ENCODE data around the gene P2RY13. TPM values are rescaled to one million over a fixed set of nuclear protein-coding genes. Genes with fewer than 3 reads are reported as not detected.

The P2RY13 gene
- total and polyA plus RNA-seq, 2 of the 4 experiments (the other 2 are of a cell fraction): not detected

DNA sequence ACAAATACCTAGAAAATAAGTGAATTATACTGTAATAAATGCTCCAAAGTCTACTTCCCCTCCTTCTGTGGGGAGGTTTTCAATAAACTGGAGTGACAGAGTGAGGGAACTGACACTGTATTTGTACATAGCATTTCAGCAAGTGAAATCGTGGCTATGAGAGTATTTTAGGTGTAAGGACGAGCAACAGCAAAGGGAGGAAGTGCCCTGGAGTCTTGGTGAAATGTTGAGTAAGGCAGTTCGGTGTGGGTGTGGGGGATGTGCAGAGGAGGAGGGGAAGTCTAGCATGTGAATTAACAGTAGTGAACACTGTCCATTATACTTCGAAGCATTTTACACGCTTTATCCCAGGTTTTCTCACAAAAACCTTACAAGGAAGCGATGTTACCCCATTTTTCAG, 18.1 kb upstream of the P2RY13 start:
- H3K4ac ChIP-seq (ENCODE audit: low read depth, low read length): no peak overlapping the region
- H3K14ac ChIP-seq (replicated peaks; ENCODE audit: low read depth, low read length): 0 out of 2 replicates have a peak overlapping the region, but pooled peaks have one; percentile 35
- H3K9ac ChIP-seq (ENCODE audit: low read depth, low read length): no peak overlapping the region
- H2BK20ac ChIP-seq (ENCODE audit: low read depth, low read length): peak overlapping the region; percentile 57; the same call in 1 of the 2 replicates
- H4K20me1 ChIP-seq (ENCODE audit: insufficient read depth, low read length): no peaks in the 10 kb centered on the region
- no peak overlapping the region for H2AK9ac ChIP-seq (replicated peaks; ENCODE audit: low read depth, low read length, poor library complexity)
- POLR2A ChIA-PET (ENCODE audit: unreplicated experiment): no interaction called here
- H3K56ac ChIP-seq (ENCODE audit: extremely low read depth, insufficient read depth, low read length): no peak overlapping the region
- dilution Hi-C loops (cut with HindIII; ENCODE audit: low sequenced_read_pairs, unreplicated experiment): no loop called here
- no peaks in the 10 kb centered on the region for H3K79me1 ChIP-seq (ENCODE audit: low read depth in 1 of 2, low read length in 2 of 2)
- H3K27ac ChIP-seq (ENCODE audit: insufficient read depth, low read length): no peak overlapping the region
- TF ChIP-seq RFX5 (IDR thresholded peaks at IDR 0.05; ENCODE audit: low read depth, low read length) (no peak), MAZ (IDR thresholded peaks at IDR 0.05; ENCODE audit: borderline replicate concordance, low read depth, low read length) (no peak), RAD21 (IDR thresholded peaks at IDR 0.05; ENCODE audit: low read length) (no peak), SMC3 (IDR thresholded peaks at IDR 0.05; ENCODE audit: low read depth, low read length) (no peak), MAFK (IDR thresholded peaks at IDR 0.05; ENCODE audit: low read depth, low read length) (no peak), POLR2A (IDR thresholded peaks at IDR 0.05; ENCODE audit: low read depth, low read length) (no peak), CHD1 (IDR thresholded peaks at IDR 0.05; ENCODE audit: low read depth, low read length) (no peak), MXI1 (IDR thresholded peaks at IDR 0.05; ENCODE audit: borderline replicate concordance, low read depth, low read length) (no peak), CEBPB (IDR thresholded peaks at IDR 0.05; ENCODE audit: low read depth, low read length) (no peak), FOS (IDR thresholded peaks at IDR 0.05; ENCODE audit: low read depth, low read length) (no peak)
- TF ChIP-seq, protein P1, sequence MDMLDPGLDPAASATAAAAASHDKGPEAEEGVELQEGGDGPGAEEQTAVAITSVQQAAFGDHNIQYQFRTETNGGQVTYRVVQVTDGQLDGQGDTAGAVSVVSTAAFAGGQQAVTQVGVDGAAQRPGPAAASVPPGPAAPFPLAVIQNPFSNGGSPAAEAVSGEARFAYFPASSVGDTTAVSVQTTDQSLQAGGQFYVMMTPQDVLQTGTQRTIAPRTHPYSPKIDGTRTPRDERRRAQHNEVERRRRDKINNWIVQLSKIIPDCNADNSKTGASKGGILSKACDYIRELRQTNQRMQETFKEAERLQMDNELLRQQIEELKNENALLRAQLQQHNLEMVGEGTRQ (IDR thresholded peaks at IDR 0.05; ENCODE audit: low read depth, low read length): no peak
- TF ChIP-seq, protein P2, sequence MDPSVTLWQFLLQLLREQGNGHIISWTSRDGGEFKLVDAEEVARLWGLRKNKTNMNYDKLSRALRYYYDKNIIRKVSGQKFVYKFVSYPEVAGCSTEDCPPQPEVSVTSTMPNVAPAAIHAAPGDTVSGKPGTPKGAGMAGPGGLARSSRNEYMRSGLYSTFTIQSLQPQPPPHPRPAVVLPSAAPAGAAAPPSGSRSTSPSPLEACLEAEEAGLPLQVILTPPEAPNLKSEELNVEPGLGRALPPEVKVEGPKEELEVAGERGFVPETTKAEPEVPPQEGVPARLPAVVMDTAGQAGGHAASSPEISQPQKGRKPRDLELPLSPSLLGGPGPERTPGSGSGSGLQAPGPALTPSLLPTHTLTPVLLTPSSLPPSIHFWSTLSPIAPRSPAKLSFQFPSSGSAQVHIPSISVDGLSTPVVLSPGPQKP (IDR thresholded peaks at IDR 0.05; ENCODE audit: borderline replicate concordance, low read depth, low read length): no peak
- CTCF ChIA-PET: no interaction called here
- H2AFZ ChIP-seq (replicated peaks; ENCODE audit: low read length, poor library complexity): no peak overlapping the region
- H3K36me3 ChIP-seq (ENCODE audit: control insufficient read depth, insufficient read depth, low read length): no peaks in the 10 kb centered on the region
- no peaks in the 10 kb centered on the region for H3K27me3 ChIP-seq (ENCODE audit: control insufficient read depth, insufficient read depth, low read length)
- H2AK5ac ChIP-seq (ENCODE audit: low read depth, low read length): peak overlapping the region; percentile 33; the same call in 1 of the 2 replicates
- peak overlapping the region; percentile 15; the same call in 2 of the 3 replicates for H2BK15ac ChIP-seq (ENCODE audit: low read depth, low read length)
- H3K4me1 ChIP-seq (ENCODE audit: control insufficient read depth, insufficient read depth, low read length): peaks cover 3% of the 10 kb centered on the region; the same call in 1 of the 2 replicates
- no peak overlapping the region for H3K23ac ChIP-seq (ENCODE audit: low read depth, low read length)
- no peaks in the 10 kb centered on the region; the same call in 1 of the 2 replicates for H3K9me1 ChIP-seq (ENCODE audit: insufficient read depth, low read length)
- H3K4me2 ChIP-seq (ENCODE audit: low read depth, low read length): no peak overlapping the region
- H4K91ac ChIP-seq (ENCODE audit: insufficient read depth, low read depth, low read length): no peak overlapping the region
- in situ Hi-C loops (cut with MboI; ENCODE audit: low sequenced_read_pairs): no loop called here
- no peak overlapping the region for H3K4me3 ChIP-seq (ENCODE audit: insufficient read depth, low read depth, low read length)
- peak overlapping the region; percentile 71; the same call in 1 of the 2 replicates for H3K18ac ChIP-seq (ENCODE audit: low read depth, low read length)
- H4K8ac ChIP-seq (ENCODE audit: low read depth in 2 of 2, low read length in 2 of 2): no peak overlapping the region; a peak in 1 of 4 replicates
- ATAC-seq (ENCODE audit: low read depth): no peak
- no peak overlapping the region for H2BK5ac ChIP-seq (ENCODE audit: low read depth, low read length, poor library complexity, severe bottlenecking)
- 100% methylated on average over 1 of the region's 6 CpGs; no CpG with 5 or more reads in 1 of the 2 experiments for WGBS, 2 experiments (ENCODE audit: extremely low coverage in 2 of 2, insufficient read length in 1 of 2)
- no peaks in the 10 kb centered on the region for H3K9me3 ChIP-seq (ENCODE audit: control insufficient read depth, insufficient read depth, low read length)
- BruUV-seq (replicated peaks): no TSS peak
- intact Hi-C loops (cut with micrococcal nuclease): no loop called here
- no peak for DNase-seq
- H2BK120ac ChIP-seq (ENCODE audit: low read depth, low read length): 0 out of 2 replicates have a peak overlapping the region, but pooled peaks have one; percentile 4
- H4K5ac ChIP-seq (ENCODE audit: low read depth, low read length): peak overlapping the region; percentile 29; the same call in 1 of the 2 replicates

All from IMR-90 (cell line).